ENCODE measurements around the gene DPT. TPM values are rescaled to one million over a fixed set of nuclear protein-coding genes. Genes with fewer than 3 reads are reported as not detected.

Gene DPT
- total and polyA plus RNA-seq, 2 donors (not counting 3 experiments of a cell fraction or from before 2014, with no cell fraction given) = not detected

DNA sequence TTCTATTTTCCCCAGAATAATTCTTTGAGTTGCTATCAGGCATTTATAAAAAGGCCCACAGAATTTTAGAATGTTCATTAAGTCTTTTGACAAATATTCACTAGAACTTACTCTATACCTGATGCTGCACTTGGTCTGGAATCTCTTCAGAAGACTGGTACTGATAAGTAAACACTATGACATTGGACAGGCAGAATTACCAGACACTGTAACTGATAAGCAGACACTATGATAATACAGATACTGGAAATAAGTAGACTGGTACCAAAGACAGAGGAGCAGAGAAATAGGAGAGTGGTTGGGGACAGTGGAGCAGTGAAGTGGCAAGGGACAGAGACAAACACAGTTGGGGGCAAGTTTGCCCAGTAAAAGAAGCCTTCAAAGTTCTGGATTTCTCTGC lies 8.2 kb downstream of the DPT start:
- H3K4me1 ChIP-seq (ENCODE audit: control insufficient read depth, extremely low read depth, insufficient read depth, low read length) = no peaks in the 10 kb centered on the region
- no peak overlapping the region for H3K4me2 ChIP-seq (ENCODE audit: insufficient read depth, low read length)
- no peak for FAIRE-seq
- no peaks in the 10 kb centered on the region for H3K9me1 ChIP-seq (replicated peaks; ENCODE audit: control insufficient read depth, extremely low read depth, insufficient read depth, low read length)
- dilution Hi-C loops (cut with MboI; ENCODE audit: extremely low pct_ligation_motif_present, low sequenced_read_pairs) (no loop called here), intact Hi-C loops (cut with micrococcal nuclease) (no loop called here)
- ChIA-PET CTCF (no interaction called here), POLR2A (no interaction called here)
- H3K4me3 ChIP-seq (replicated peaks in 1 of 3; ENCODE audit: insufficient read depth in 1 of 3, low read depth in 1 of 3, low read length in 3 of 3) = no peak overlapping the region
- TF ChIP-seq FOS (IDR thresholded peaks at IDR 0.05; ENCODE audit: borderline replicate concordance, insufficient read depth, low read length) (no peak), CTCF (IDR thresholded peaks at IDR 0.05; ENCODE audit: extremely low read depth in 1 of 2, insufficient read depth in 1 of 2, low read depth in 1 of 2, low read length in 2 of 2) (no peak), GATA2 (IDR thresholded peaks at IDR 0.05; ENCODE audit: insufficient read depth, insufficient read length, low read depth, low read length) (no peak), JUN (IDR thresholded peaks at IDR 0.05; ENCODE audit: borderline replicate concordance, insufficient read depth, insufficient read length, low read depth) (no peak), EZH2 (IDR thresholded peaks at IDR 0.05; ENCODE audit: borderline replicate concordance, low read depth, low read length, severe bottlenecking) (no peak), POLR2AphosphoS5 (IDR thresholded peaks at IDR 0.05; ENCODE audit: insufficient read depth, low read depth, low read length) (no peak), POLR2A (IDR thresholded peaks at IDR 0.05; ENCODE audit: low read depth, low read length) (no peak), MYC (IDR thresholded peaks at IDR 0.05; ENCODE audit: low read depth, low read length) (no peak)
- TF ChIP-seq, protein P1, sequence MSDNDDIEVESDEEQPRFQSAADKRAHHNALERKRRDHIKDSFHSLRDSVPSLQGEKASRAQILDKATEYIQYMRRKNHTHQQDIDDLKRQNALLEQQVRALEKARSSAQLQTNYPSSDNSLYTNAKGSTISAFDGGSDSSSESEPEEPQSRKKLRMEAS (IDR thresholded peaks at IDR 0.05; ENCODE audit: insufficient read depth, insufficient read length) = no peak
- H3K79me2 ChIP-seq (ENCODE audit: control insufficient read depth, insufficient read depth, low read length) = no peaks in the 10 kb centered on the region
- no peaks in the 10 kb centered on the region for H3K27me3 ChIP-seq (ENCODE audit: control insufficient read depth in 2 of 2, insufficient read depth in 2 of 2, low read length in 2 of 2)
- no peak overlapping the region for H3K9ac ChIP-seq (replicated peaks; ENCODE audit: extremely low read depth, insufficient read depth, low read length)
- no peak for DNase-seq (ENCODE audit: low read depth, low spot score)
- H3K36me3 ChIP-seq (ENCODE audit: control insufficient read depth in 2 of 2, extremely low read depth in 1 of 2, insufficient read depth in 2 of 2, low read length in 2 of 2) = no peaks in the 10 kb centered on the region
- no peaks in the 10 kb centered on the region for H4K20me1 ChIP-seq (replicated peaks; ENCODE audit: control insufficient read depth, extremely low read depth, insufficient read depth, low read length)
- H3K27ac ChIP-seq (ENCODE audit: insufficient read depth, low read depth, low read length) = no peak overlapping the region
- no peak overlapping the region for H2AFZ ChIP-seq (ENCODE audit: low read depth, low read length)
- H3K9me3 ChIP-seq (replicated peaks; ENCODE audit: control insufficient read depth, insufficient read depth, low read length) = no peaks in the 10 kb centered on the region
- no TSS peak for BruUV-seq (replicated peaks)
